C4-2B (cell line): ENCODE data around the gene GRID1.

Experiments used
- ZFX ChIP-seq: fragments of 450-650 bp; IDR thresholded peaks from 2 replicates; pipeline ENCODE4 v1.6.1; 2017
- TF ChIP-seq, protein P1 (sequence below): fragments of 450-650 bp; conservative IDR thresholded peaks from 2 replicates; pipeline ENCODE4 v1.5.1; 2017; ENCODE audit warnings: mild to moderate bottlenecking

DNA sequence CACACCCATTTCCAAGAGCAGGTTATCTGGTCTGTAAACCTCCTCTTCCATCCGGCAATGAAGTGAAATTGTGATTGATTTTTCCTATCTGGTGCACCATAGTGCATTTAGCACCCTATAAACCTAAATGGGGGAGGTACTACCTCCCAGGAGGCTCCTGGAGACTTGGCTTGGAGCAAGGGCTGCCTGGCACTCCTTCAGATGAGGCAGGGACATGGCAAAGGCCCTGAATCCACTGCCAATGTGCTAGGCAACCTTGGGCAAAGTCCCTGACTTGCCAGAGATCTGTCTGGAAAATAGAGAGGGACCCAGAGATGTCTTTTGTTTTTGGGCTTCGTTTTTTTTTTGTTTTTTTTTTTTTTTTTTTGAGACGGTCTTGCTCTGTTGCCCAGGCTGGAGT is 6.7 kb upstream of the GRID1 start:
- TF ChIP-seq, protein P1, sequence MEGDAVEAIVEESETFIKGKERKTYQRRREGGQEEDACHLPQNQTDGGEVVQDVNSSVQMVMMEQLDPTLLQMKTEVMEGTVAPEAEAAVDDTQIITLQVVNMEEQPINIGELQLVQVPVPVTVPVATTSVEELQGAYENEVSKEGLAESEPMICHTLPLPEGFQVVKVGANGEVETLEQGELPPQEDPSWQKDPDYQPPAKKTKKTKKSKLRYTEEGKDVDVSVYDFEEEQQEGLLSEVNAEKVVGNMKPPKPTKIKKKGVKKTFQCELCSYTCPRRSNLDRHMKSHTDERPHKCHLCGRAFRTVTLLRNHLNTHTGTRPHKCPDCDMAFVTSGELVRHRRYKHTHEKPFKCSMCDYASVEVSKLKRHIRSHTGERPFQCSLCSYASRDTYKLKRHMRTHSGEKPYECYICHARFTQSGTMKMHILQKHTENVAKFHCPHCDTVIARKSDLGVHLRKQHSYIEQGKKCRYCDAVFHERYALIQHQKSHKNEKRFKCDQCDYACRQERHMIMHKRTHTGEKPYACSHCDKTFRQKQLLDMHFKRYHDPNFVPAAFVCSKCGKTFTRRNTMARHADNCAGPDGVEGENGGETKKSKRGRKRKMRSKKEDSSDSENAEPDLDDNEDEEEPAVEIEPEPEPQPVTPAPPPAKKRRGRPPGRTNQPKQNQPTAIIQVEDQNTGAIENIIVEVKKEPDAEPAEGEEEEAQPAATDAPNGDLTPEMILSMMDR, result no peak
- TF ChIP-seq ZFX, result no peak
